ENCODE data around the gene NUP210L.

GRCh38 chr1:154117642-154118041 is 37.2 kb downstream of the NUP210L start:
- TF ChIP-seq POLR2AphosphoS5 (IDR thresholded peaks at IDR 0.05; ENCODE audit: insufficient read depth, low read depth, low read length) (no peak), CTCF (IDR thresholded peaks at IDR 0.05; ENCODE audit: extremely low read depth in 1 of 2, insufficient read depth in 1 of 2, low read depth in 1 of 2, low read length in 2 of 2) (no peak)

Data from endothelial cell of umbilical vein (primary cell).